ENCODE results near the gene TGFBR3.

Gene TGFBR3

GRCh38 chr1:91703095-91703494, 182.9 kb downstream of the TGFBR3 start:
- DNase-seq: no peak

- no peak for DNase-seq
Measured at GRCh38 chr1:91701472-91701869, 184.5 kb downstream of the TGFBR3 start.

- DNase-seq: no peak
Measured at GRCh38 chr1:91700771-91701471, 185.0 kb downstream of the TGFBR3 start.

GRCh38 chr1:91700332-91700731, 185.6 kb downstream of the TGFBR3 start:
- DNase-seq: no peak

GRCh38 chr1:91699339-91699974, 186.5 kb downstream of the TGFBR3 start:
- DNase-seq: no peak

GRCh38 chr1:91697861-91698260, 188.1 kb downstream of the TGFBR3 start:
- no peak for DNase-seq

GRCh38 chr1:91697416-91697815, 188.5 kb downstream of the TGFBR3 start:
- DNase-seq: no peak

- no peak for DNase-seq
Measured at GRCh38 chr1:91696321-91696720, 189.6 kb downstream of the TGFBR3 start.

GRCh38 chr1:91693557-91693956, 192.4 kb downstream of the TGFBR3 start:
- DNase-seq: no peak

- DNase-seq: no peak
Measured at GRCh38 chr1:91691525-91691924, 194.4 kb downstream of the TGFBR3 start.

- no peak for DNase-seq
Measured at GRCh38 chr1:91689641-91690481, 196.1 kb downstream of the TGFBR3 start.

- no peak for DNase-seq
Measured at GRCh38 chr1:91687452-91687851, 198.5 kb downstream of the TGFBR3 start.

GRCh38 chr1:91685994-91686393, 200.0 kb downstream of the TGFBR3 start:
- DNase-seq: no peak

- no peak for DNase-seq
Measured at GRCh38 chr1:91684481-91685196, 201.3 kb downstream of the TGFBR3 start.

- DNase-seq: no peak
Measured at GRCh38 chr1:91683598-91683951, 202.4 kb downstream of the TGFBR3 start.

GRCh38 chr1:91682882-91683597, 202.9 kb downstream of the TGFBR3 start:
- DNase-seq: no peak

- DNase-seq: no peak
Measured at GRCh38 chr1:91680556-91681155, 205.3 kb downstream of the TGFBR3 start.

- no peak for DNase-seq
Measured at GRCh38 chr1:91679446-91679845, 206.5 kb downstream of the TGFBR3 start.

- no peak for DNase-seq
Measured at GRCh38 chr1:91676030-91676429, 209.9 kb downstream of the TGFBR3 start.

- no peak for DNase-seq
Measured at GRCh38 chr1:91674107-91674506, 211.8 kb downstream of the TGFBR3 start.

- no peak for DNase-seq
Measured at GRCh38 chr1:91673613-91674012, 212.3 kb downstream of the TGFBR3 start.

GRCh38 chr1:91672601-91673161, 213.3 kb downstream of the TGFBR3 start:
- no peak for DNase-seq

Measured in GF-D8 (cell line).